HCT116 (cell line): ENCODE data around the gene MARCKSL1. TPM values are rescaled to one million over a fixed set of nuclear protein-coding genes. Genes with fewer than 3 reads are reported as not detected.
"Not testable (repeated sequence)": the region's sequence is repeated elsewhere in the genome, so short reads cannot be mapped to it uniquely, and the experiment has no call there.

ENCODE experiments used
- ATAC-seq: fragments of 200-7000 bp; cut with Tn5 transposase; 2 replicates; pipeline ENCODE4 v1.9.1; 2020; ENCODE audit warnings: mild to moderate bottlenecking, moderate library complexity
- BruUV-seq: library from RNA; stranded (reverse); fragments of 400-500 nt; replicated peaks from 2 replicates; lab custom pipeline; 2021; lab: Mats Ljungman, UMichigan
- CTCF ChIA-PET: fragments of 300-600 bp; sonication (Branson Sonifier 250); formaldehyde crosslinking; loops from one replicate; lab custom pipeline; 2021; ENCODE audit warnings: antibody characterized with exemption; lab: Charles Lee
- POLR2A ChIA-PET: fragments of 300-600, 350-600 bp; sonication (Branson Sonifier 250); formaldehyde crosslinking; loops from one replicate; lab custom pipeline; 2021; ENCODE audit warnings: antibody characterized with exemption; lab: Charles Lee
- RAD21 ChIA-PET, 2 experiments: fragments of 300-600 bp; sonication (Branson Sonifier 250); formaldehyde crosslinking; loops; one replicate each; lab custom pipeline; 2023; ENCODE audit warnings: low total read pairs in 2 of 2; ENCODE audit not compliant: uncharacterized antibody in 2 of 2, unreplicated experiment in 2 of 2, low non-redundant PET in 1 of 2; lab: Charles Lee
- DNase-seq: peaks from one replicate; pipeline ENCODE4 v3.0.0-alpha.2; 2010; ENCODE audit warnings: low read depth, low spot score
- H2AFZ ChIP-seq: fragments of 200-600 bp; shearing (Covaris generic), sonication (generic); 2 replicates; pipeline ENCODE4 v1.6.1; 2017; ENCODE audit warnings: low read depth, mixed run types, mixed read lengths, antibody characterized with exemption, low read length; ENCODE audit not compliant: poor library complexity, severe bottlenecking
- H3K27ac ChIP-seq: 2 replicates; pipeline ENCODE4 v1.5.1; 2012; ENCODE audit warnings: low read depth, low read length
- H3K27me3 ChIP-seq: fragments of 200-600 bp; sonication (generic); 2 replicates; pipeline ENCODE4 v1.6.1; 2016; ENCODE audit warnings: mixed run types, low read length, mixed read lengths; ENCODE audit not compliant: insufficient read depth
- H3K36me3 ChIP-seq, 2 experiments: fragments of 200-500 bp in 1 of 2; fragments of 200-600 bp in 1 of 2; sonication (Bioruptor generic) in 1 of 2; sonication (generic) in 1 of 2; 2 replicates each; pipeline versions ENCODE4 v1.5.1 to v1.6.1; 2014 to 2016; ENCODE audit warnings: low read length in 2 of 2, inconsistent platforms in 1 of 2, mixed read lengths in 1 of 2, mixed run types in 1 of 2; ENCODE audit not compliant: insufficient read depth in 2 of 2, control insufficient read depth in 1 of 2
- H3K4me1 ChIP-seq, 2 experiments: fragments of 200-600 bp in 1 of 2; sonication (generic) in 1 of 2; 2 replicates each; pipeline versions ENCODE4 v1.5.1 to v1.6.1; 2012 to 2017; ENCODE audit warnings: low read length in 2 of 2, inconsistent platforms in 1 of 2, mild to moderate bottlenecking in 1 of 2, mixed read lengths in 1 of 2, mixed run types in 1 of 2, moderate library complexity in 1 of 2; ENCODE audit not compliant: insufficient read depth in 2 of 2, control insufficient read depth in 1 of 2
- H3K4me2 ChIP-seq: fragments of 200-600 bp; sonication (generic); 2 replicates; pipeline ENCODE4 v1.6.1; 2017; ENCODE audit warnings: mixed run types, low read length, mixed read lengths
- H3K4me3 ChIP-seq, 2 experiments: fragments of 200-600 bp in 1 of 2; sonication (generic) in 1 of 2; replicated peaks in 1 of 2; 2 replicates each; pipeline ENCODE4 v1.5.1; 2011 to 2016; ENCODE audit warnings: low read length in 2 of 2, control low read depth in 1 of 2, low read depth in 1 of 2, mild to moderate bottlenecking in 1 of 2, mixed read lengths in 1 of 2, mixed run types in 1 of 2
- H3K79me2 ChIP-seq: fragments of 200-600 bp; sonication (generic); 2 replicates; pipeline ENCODE4 v1.6.1; 2017; ENCODE audit warnings: mild to moderate bottlenecking, mixed run types, low read length, moderate library complexity, mixed read lengths; ENCODE audit not compliant: insufficient read depth
- H3K9ac ChIP-seq: fragments of 200-600 bp; sonication (generic); 2 replicates; pipeline ENCODE4 v1.6.1; 2016; ENCODE audit warnings: low read length, mixed read lengths
- H3K9me2 ChIP-seq: fragments of 200-600 bp; sonication (generic), shearing (Covaris generic); 2 replicates; pipeline ENCODE4 v1.6.1; 2017; ENCODE audit warnings: mixed run types, mild to moderate bottlenecking, moderate library complexity; ENCODE audit not compliant: insufficient read depth
- H3K9me3 ChIP-seq, 2 experiments: fragments of 200-500 bp in 1 of 2; fragments of 200-600 bp in 1 of 2; sonication (Bioruptor generic) in 1 of 2; sonication (generic) in 1 of 2; 2 replicates each; pipeline ENCODE4 v1.6.1; 2014 to 2017; ENCODE audit warnings: low read length in 2 of 2, mixed read lengths in 2 of 2, inconsistent platforms in 1 of 2, low read depth in 1 of 2, mild to moderate bottlenecking in 1 of 2, mixed run types in 1 of 2, moderate library complexity in 1 of 2; ENCODE audit not compliant: control insufficient read depth in 1 of 2, insufficient read depth in 1 of 2
- H4K20me1 ChIP-seq: fragments of 200-600 bp; sonication (generic), shearing (Covaris generic); 2 replicates; pipeline ENCODE4 v1.6.1; 2017; ENCODE audit warnings: mixed run types, mild to moderate bottlenecking, moderate library complexity; ENCODE audit not compliant: insufficient read depth
- CBX3 ChIP-seq: IDR thresholded peaks from 2 replicates; pipeline ENCODE4 v1.6.1; 2012; ENCODE audit warnings: low read depth
- ELF1 ChIP-seq: IDR thresholded peaks from 2 replicates; pipeline ENCODE4 v1.6.1; 2012; ENCODE audit warnings: low read depth, borderline replicate concordance
- EZH2phosphoT487 ChIP-seq: fragments of 200-600 bp; IDR thresholded peaks from 2 replicates; pipeline ENCODE4 v1.6.1; 2018; ENCODE audit warnings: antibody characterized with exemption, borderline replicate concordance
- POLR2A ChIP-seq: IDR thresholded peaks from 2 replicates; pipeline ENCODE4 v1.7.0; 2011; ENCODE audit warnings: borderline replicate concordance; ENCODE audit not compliant: insufficient read depth, insufficient read length; ENCODE audit errors: extremely low read depth
- POLR2AphosphoS5 ChIP-seq: IDR thresholded peaks from 2 replicates; pipeline ENCODE4 v1.6.1; 2011; ENCODE audit warnings: mild to moderate bottlenecking, low read depth, low read length, moderate library complexity
- SP1 ChIP-seq: IDR thresholded peaks from 2 replicates; pipeline ENCODE4 v1.6.1; 2012; ENCODE audit warnings: low read depth
- SRF ChIP-seq: IDR thresholded peaks from 2 replicates; pipeline ENCODE4 v1.6.1; 2012; ENCODE audit warnings: low read depth
- TCF7L2 ChIP-seq: IDR thresholded peaks from 2 replicates; pipeline ENCODE4 v1.7.0; 2011; ENCODE audit warnings: borderline replicate concordance, inconsistent platforms; ENCODE audit not compliant: insufficient read depth, insufficient read length; ENCODE audit errors: extremely low read depth
- ZFX ChIP-seq: fragments of 450-650 bp; IDR thresholded peaks from 2 replicates; pipeline ENCODE4 v1.6.1; 2017
- ZNF274 ChIP-seq: fragments of 200-500 bp; sonication (Bioruptor generic); IDR thresholded peaks from 2 replicates; pipeline ENCODE4 v1.6.1; 2014; ENCODE audit warnings: mild to moderate bottlenecking, low read depth, low read length, inconsistent platforms
- intact Hi-C: fragments of 100-400 bp; cut with micrococcal nuclease; formaldehyde crosslinking; loops from 2 replicates; pipeline ENCODE4 v1.10.0; 2022
- total RNA-seq: library from RNA; stranded (reverse); gene quantifications from one replicate; pipeline ENCODE4 v1.2.1, GENCODE V29; 2021; ENCODE audit not compliant: unreplicated experiment
- TF ChIP-seq, protein P1 (sequence below), 3 experiments: fragments of 200-600 bp in 1 of 3; sonication (generic) in 1 of 3; IDR thresholded peaks in 2 of 3; conservative IDR thresholded peaks in 1 of 3; 2 replicates each; pipeline ENCODE4 v1.5.1; 2012 to 2017; ENCODE audit warnings: low read depth in 2 of 3, low read length in 2 of 3, antibody characterized with exemption in 1 of 3, borderline replicate concordance in 1 of 3, control low read depth in 1 of 3, mild to moderate bottlenecking in 1 of 3, mixed read lengths in 1 of 3, mixed run types in 1 of 3, moderate library complexity in 1 of 3; ENCODE audit not compliant: insufficient read depth in 1 of 3

MARCKSL1 gene
- total RNA-seq, 1 experiment from 2014 or later, result 127 TPM

DNA sequence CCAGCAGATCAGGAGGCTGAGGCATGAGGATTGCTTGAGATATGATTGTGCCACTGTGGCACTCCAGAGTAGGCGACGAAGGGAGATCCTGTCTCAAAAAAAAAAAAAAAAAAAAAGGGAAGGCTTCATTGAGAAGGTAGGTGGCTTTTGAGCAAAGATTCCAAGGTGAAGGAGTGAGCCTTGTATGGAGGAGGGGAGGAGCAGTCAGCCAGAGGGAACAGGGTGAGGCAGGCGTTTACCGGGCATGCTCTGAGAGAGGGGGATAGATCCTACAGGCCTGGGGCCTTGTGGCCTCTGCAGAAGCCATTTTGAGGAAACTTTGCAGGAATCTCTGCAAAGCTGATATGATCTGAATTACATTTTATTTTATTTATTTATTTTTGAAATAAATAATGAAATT lies 49.3 kb downstream of the MARCKSL1 start:
- ChIA-PET RAD21 (no interaction called here), CTCF (no interaction called here), POLR2A (no interaction called here)
- Histone ChIP-seq H3K79me2 (no peaks in the 10 kb centered on the region), H2AFZ (no peak overlapping the region), H3K9me3 (no peaks in the 10 kb centered on the region), H3K27ac (no peak overlapping the region), H3K4me1 (peaks cover 13 to 22% of the 10 kb centered on the region in 2 experiments), H3K9ac (no peak overlapping the region), H3K36me3 (no peaks in the 10 kb centered on the region), H3K9me2 (no peaks in the 10 kb centered on the region), H3K4me3 (no peak overlapping the region), H3K27me3 (no peaks in the 10 kb centered on the region), H4K20me1 (no peaks in the 10 kb centered on the region), H3K4me2 (no peak overlapping the region)
- BruUV-seq, result no TSS peak
- DNase-seq (no peak), ATAC-seq (no peak)
- intact Hi-C loops, result no loop called here
- TF ChIP-seq EZH2phosphoT487, result no peak
- no peak for TF ChIP-seq POLR2A
- no peak for TF ChIP-seq ELF1
- TF ChIP-seq TCF7L2, result no peak
- TF ChIP-seq, protein P1, sequence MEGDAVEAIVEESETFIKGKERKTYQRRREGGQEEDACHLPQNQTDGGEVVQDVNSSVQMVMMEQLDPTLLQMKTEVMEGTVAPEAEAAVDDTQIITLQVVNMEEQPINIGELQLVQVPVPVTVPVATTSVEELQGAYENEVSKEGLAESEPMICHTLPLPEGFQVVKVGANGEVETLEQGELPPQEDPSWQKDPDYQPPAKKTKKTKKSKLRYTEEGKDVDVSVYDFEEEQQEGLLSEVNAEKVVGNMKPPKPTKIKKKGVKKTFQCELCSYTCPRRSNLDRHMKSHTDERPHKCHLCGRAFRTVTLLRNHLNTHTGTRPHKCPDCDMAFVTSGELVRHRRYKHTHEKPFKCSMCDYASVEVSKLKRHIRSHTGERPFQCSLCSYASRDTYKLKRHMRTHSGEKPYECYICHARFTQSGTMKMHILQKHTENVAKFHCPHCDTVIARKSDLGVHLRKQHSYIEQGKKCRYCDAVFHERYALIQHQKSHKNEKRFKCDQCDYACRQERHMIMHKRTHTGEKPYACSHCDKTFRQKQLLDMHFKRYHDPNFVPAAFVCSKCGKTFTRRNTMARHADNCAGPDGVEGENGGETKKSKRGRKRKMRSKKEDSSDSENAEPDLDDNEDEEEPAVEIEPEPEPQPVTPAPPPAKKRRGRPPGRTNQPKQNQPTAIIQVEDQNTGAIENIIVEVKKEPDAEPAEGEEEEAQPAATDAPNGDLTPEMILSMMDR (IDR thresholded peaks at IDR 0.05 in 2 of 3, conservative IDR thresholded peaks at IDR 0.05 in 1 of 3; ENCODE audit: borderline replicate concordance in 1 of 3, insufficient read depth in 1 of 3, low read depth in 2 of 3, low read length in 2 of 3), result no peak
- TF ChIP-seq POLR2AphosphoS5, result no peak
- no peak for TF ChIP-seq SRF
- no peak for TF ChIP-seq ZNF274

DNA sequence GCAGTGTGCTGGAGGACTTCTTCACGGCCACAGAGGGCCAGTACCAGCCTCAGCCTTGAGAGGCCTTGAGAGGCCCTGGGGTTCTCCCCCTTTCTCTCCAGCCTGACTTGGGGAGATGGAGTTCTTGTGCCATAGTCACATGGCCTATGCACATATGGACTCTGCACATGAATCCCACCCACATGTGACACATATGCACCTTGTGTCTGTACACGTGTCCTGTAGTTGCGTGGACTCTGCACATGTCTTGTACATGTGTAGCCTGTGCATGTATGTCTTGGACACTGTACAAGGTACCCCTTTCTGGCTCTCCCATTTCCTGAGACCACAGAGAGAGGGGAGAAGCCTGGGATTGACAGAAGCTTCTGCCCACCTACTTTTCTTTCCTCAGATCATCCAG lies 50.4 kb downstream of the MARCKSL1 start:
- no peak overlapping the region for H3K27ac ChIP-seq
- H3K9ac ChIP-seq, result no peak overlapping the region
- H3K36me3 ChIP-seq, result no peaks in the 10 kb centered on the region
- H3K9me2 ChIP-seq, result no peaks in the 10 kb centered on the region
- H3K4me1 ChIP-seq, result peaks cover 3 to 12% of the 10 kb centered on the region in 2 experiments
- H4K20me1 ChIP-seq, result no peaks in the 10 kb centered on the region
- no peaks in the 10 kb centered on the region for H3K27me3 ChIP-seq
- H2AFZ ChIP-seq, result no peak overlapping the region
- BruUV-seq, result no TSS peak
- POLR2A ChIA-PET, result no interaction called here
- H3K9me3 ChIP-seq, result no peaks in the 10 kb centered on the region
- no peak overlapping the region for H3K4me2 ChIP-seq
- no peaks in the 10 kb centered on the region for H3K79me2 ChIP-seq
- intact Hi-C loops, result no loop called here
- CTCF ChIA-PET, result no interaction called here
- TF ChIP-seq CBX3 (no peak), ZFX (no peak), SRF (no peak), ZNF274 (no peak), SP1 (no peak)
- ATAC-seq (no peak), DNase-seq (no peak)
- no peak overlapping the region for H3K4me3 ChIP-seq
- RAD21 ChIA-PET, result no interaction called here

DNA sequence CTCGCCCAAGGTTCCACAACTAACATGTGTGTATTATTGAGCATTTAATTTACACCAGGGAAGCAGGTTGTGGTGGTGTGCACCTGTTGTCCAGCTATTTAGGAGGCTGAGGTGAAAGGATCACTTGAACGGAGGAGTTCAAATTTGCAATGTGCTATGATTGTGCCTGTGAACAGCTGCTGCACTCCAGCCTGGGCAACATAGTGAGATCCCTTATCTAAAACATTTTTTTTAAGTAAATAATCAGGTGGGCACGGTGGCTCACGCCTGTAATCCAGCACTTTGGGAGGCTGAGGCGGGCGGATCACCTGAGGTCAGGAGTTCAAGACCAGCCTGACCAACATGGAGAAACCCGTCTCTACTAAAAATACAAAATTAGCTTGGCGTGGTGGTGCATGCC lies 51.3 kb downstream of the MARCKSL1 start:
- H3K4me2 ChIP-seq, H4K20me1 ChIP-seq, intact Hi-C loops, H3K4me3 ChIP-seq, ATAC-seq, H3K9me3 ChIP-seq, CTCF ChIA-PET, H3K79me2 ChIP-seq, RAD21 ChIA-PET, POLR2A ChIA-PET, DNase-seq, H3K36me3 ChIP-seq, BruUV-seq, H3K27me3 ChIP-seq, H3K9ac ChIP-seq, H3K4me1 ChIP-seq, H3K9me2 ChIP-seq, H2AFZ ChIP-seq, H3K27ac ChIP-seq: not testable (repeated sequence)
